ENCODE measurements around the gene TMEM129.

DNA sequence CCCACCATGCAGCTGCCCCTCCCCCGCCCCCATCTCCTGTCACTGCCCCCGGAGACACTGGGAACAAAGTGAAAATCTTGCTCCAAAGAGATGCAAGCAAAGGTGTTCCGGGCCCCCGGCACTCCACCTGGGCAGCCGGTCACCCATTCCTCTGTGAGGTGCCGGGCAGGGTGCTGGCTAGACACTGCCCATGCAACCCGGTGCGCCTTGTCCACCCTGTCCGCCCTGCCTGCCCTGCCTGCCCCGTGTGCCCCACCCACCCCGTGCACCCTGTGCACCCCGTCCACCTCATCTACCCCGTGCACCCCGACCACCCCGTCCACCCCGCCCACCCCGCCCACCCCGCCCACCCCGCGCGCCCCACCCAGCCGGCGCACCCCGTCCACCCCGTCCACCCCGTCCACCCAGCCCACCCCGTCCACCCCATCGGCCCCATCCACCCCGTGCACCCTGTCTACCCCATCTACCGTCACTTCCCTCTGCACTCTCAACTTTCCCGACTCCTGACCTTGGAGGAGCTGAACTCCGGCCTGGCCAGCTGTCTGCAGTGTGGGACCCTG is 40.1 kb upstream of the TMEM129 start:
- TF ChIP-seq SP1 (CRISPR knock-in tag; conservative IDR thresholded peaks at IDR 0.05), result no peak
- TF ChIP-seq, protein P1, sequence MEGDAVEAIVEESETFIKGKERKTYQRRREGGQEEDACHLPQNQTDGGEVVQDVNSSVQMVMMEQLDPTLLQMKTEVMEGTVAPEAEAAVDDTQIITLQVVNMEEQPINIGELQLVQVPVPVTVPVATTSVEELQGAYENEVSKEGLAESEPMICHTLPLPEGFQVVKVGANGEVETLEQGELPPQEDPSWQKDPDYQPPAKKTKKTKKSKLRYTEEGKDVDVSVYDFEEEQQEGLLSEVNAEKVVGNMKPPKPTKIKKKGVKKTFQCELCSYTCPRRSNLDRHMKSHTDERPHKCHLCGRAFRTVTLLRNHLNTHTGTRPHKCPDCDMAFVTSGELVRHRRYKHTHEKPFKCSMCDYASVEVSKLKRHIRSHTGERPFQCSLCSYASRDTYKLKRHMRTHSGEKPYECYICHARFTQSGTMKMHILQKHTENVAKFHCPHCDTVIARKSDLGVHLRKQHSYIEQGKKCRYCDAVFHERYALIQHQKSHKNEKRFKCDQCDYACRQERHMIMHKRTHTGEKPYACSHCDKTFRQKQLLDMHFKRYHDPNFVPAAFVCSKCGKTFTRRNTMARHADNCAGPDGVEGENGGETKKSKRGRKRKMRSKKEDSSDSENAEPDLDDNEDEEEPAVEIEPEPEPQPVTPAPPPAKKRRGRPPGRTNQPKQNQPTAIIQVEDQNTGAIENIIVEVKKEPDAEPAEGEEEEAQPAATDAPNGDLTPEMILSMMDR (IDR thresholded peaks at IDR 0.05), result no peak
- TF ChIP-seq, protein P2, sequence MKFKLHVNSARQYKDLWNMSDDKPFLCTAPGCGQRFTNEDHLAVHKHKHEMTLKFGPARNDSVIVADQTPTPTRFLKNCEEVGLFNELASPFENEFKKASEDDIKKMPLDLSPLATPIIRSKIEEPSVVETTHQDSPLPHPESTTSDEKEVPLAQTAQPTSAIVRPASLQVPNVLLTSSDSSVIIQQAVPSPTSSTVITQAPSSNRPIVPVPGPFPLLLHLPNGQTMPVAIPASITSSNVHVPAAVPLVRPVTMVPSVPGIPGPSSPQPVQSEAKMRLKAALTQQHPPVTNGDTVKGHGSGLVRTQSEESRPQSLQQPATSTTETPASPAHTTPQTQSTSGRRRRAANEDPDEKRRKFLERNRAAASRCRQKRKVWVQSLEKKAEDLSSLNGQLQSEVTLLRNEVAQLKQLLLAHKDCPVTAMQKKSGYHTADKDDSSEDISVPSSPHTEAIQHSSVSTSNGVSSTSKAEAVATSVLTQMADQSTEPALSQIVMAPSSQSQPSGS (CRISPR knock-in tag; IDR thresholded peaks at IDR 0.05; ENCODE audit: borderline replicate concordance, low read depth), result no peak
- TF ChIP-seq, protein P3, sequence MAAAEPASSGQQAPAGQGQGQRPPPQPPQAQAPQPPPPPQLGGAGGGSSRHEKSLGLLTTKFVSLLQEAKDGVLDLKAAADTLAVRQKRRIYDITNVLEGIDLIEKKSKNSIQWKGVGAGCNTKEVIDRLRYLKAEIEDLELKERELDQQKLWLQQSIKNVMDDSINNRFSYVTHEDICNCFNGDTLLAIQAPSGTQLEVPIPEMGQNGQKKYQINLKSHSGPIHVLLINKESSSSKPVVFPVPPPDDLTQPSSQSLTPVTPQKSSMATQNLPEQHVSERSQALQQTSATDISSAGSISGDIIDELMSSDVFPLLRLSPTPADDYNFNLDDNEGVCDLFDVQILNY (CRISPR knock-in tag; IDR thresholded peaks at IDR 0.05), result no peak
- no peak for TF ChIP-seq TEAD1 (CRISPR knock-in tag; IDR thresholded peaks at IDR 0.05)
- no peak for TF ChIP-seq TCF7 (CRISPR knock-in tag; IDR thresholded peaks at IDR 0.05; ENCODE audit: low read depth)
- TF ChIP-seq, protein P4, sequence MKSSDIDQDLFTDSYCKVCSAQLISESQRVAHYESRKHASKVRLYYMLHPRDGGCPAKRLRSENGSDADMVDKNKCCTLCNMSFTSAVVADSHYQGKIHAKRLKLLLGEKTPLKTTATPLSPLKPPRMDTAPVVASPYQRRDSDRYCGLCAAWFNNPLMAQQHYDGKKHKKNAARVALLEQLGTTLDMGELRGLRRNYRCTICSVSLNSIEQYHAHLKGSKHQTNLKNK (CRISPR knock-in tag; IDR thresholded peaks at IDR 0.05), result no peak
- TF ChIP-seq, protein P5, sequence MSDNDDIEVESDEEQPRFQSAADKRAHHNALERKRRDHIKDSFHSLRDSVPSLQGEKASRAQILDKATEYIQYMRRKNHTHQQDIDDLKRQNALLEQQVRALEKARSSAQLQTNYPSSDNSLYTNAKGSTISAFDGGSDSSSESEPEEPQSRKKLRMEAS (CRISPR knock-in tag; IDR thresholded peaks at IDR 0.05), result no peak
- TF ChIP-seq KAT7 (CRISPR knock-in tag; IDR thresholded peaks at IDR 0.05; ENCODE audit: borderline replicate concordance), result no peak
- TF ChIP-seq ZBTB21 (CRISPR knock-in tag; IDR thresholded peaks at IDR 0.05; ENCODE audit: borderline replicate concordance), result no peak
